ENCODE data around the gene SYCP2.

DNA sequence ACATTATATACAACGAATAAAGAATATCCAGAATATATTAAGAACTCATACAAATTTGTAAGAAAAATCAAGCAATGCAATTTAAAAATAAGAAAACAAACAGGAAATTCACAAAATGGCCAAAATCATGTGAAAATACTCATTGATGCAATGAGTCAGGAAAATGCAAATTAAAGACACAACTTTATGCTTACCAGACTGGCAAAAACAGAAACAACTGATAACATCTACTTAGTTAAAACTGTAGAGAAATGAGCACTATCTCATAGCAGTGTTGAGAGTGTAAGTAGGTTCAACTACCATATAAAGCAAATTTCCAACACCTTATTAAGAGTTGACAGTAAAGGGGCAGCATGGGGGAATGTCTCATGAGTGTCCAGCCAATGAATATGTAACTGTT lies 62.3 kb downstream of the SYCP2 start:
- TF ChIP-seq, protein P1, sequence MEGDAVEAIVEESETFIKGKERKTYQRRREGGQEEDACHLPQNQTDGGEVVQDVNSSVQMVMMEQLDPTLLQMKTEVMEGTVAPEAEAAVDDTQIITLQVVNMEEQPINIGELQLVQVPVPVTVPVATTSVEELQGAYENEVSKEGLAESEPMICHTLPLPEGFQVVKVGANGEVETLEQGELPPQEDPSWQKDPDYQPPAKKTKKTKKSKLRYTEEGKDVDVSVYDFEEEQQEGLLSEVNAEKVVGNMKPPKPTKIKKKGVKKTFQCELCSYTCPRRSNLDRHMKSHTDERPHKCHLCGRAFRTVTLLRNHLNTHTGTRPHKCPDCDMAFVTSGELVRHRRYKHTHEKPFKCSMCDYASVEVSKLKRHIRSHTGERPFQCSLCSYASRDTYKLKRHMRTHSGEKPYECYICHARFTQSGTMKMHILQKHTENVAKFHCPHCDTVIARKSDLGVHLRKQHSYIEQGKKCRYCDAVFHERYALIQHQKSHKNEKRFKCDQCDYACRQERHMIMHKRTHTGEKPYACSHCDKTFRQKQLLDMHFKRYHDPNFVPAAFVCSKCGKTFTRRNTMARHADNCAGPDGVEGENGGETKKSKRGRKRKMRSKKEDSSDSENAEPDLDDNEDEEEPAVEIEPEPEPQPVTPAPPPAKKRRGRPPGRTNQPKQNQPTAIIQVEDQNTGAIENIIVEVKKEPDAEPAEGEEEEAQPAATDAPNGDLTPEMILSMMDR (conservative IDR thresholded peaks at IDR 0.05; ENCODE audit: low read depth, low read length) = no peak
- no peak for TF ChIP-seq EZH2phosphoT487 (IDR thresholded peaks at IDR 0.05; ENCODE audit: borderline replicate concordance, low read length)
- no peak for TF ChIP-seq EZH2 (IDR thresholded peaks at IDR 0.05; ENCODE audit: low read length, unreplicated experiment)

Data from PC-3 (cell line).